Measurements from ENCODE around the gene ZSWIM7.
A peak's percentile ranks its signal among the peaks of the same experiment; 100 is the strongest.

The ZSWIM7 gene

GRCh38 chr17:15999141-15999973 lies at the start of gene ZSWIM7, which contains the start of gene TTC19:
Gene ZSWIM7, minus strand, starts transcription at chr17:15999704. Its CDS starts 110 bp downstream, at chr17:15999594.
Gene TTC19, plus strand, starts transcription at chr17:15999824. Its CDS starts 25 bp downstream, at chr17:15999849.
- DNase-seq (ENCODE audit: low read depth in 2 of 3, low spot score in 2 of 3) = peak; percentile 93 to 95 (median 94)

GRCh38 chr17:16048811-16049449 lies 49.4 kb upstream of the ZSWIM7 start:
- no peak for DNase-seq (ENCODE audit: low read depth in 2 of 3, low spot score in 2 of 3)

GRCh38 chr17:16046966-16047365 lies 47.5 kb upstream of the ZSWIM7 start:
- DNase-seq (ENCODE audit: low read depth in 2 of 3, low spot score in 2 of 3) = no peak

- no peak for DNase-seq (ENCODE audit: low read depth in 2 of 3, low spot score in 2 of 3)
Observed at GRCh38 chr17:16044487-16044886, 45.0 kb upstream of the ZSWIM7 start.

- DNase-seq (ENCODE audit: low read depth in 2 of 3, low spot score in 2 of 3) = no peak
Observed at GRCh38 chr17:16040710-16041251, 41.3 kb upstream of the ZSWIM7 start.

GRCh38 chr17:16037636-16038035 lies 38.1 kb upstream of the ZSWIM7 start:
- no peak for DNase-seq (ENCODE audit: low read depth in 2 of 3, low spot score in 2 of 3)

GRCh38 chr17:16036261-16036660 lies 36.8 kb upstream of the ZSWIM7 start:
- no peak for DNase-seq (ENCODE audit: low read depth in 2 of 3, low spot score in 2 of 3)

GRCh38 chr17:16033729-16034349 lies 34.3 kb upstream of the ZSWIM7 start:
- no peak for DNase-seq (ENCODE audit: low read depth in 2 of 3, low spot score in 2 of 3)

GRCh38 chr17:16027708-16028584 lies 28.4 kb upstream of the ZSWIM7 start:
- peak in 2 of 3 experiments; percentile 14 to 24 for DNase-seq (ENCODE audit: low read depth in 2 of 3, low spot score in 2 of 3)

GRCh38 chr17:16026895-16027294 lies 27.4 kb upstream of the ZSWIM7 start:
- DNase-seq (ENCODE audit: low read depth in 2 of 3, low spot score in 2 of 3) = no peak

GRCh38 chr17:16025202-16025601 lies 25.7 kb upstream of the ZSWIM7 start:
- DNase-seq (ENCODE audit: low read depth in 2 of 3, low spot score in 2 of 3) = no peak

GRCh38 chr17:16023881-16024280 lies 24.4 kb upstream of the ZSWIM7 start:
- DNase-seq (ENCODE audit: low read depth in 2 of 3, low spot score in 2 of 3) = no peak

- no peak for DNase-seq (ENCODE audit: low read depth in 2 of 3, low spot score in 2 of 3)
Observed at GRCh38 chr17:16019347-16019746, 19.8 kb upstream of the ZSWIM7 start.

- no peak for DNase-seq (ENCODE audit: low read depth in 2 of 3, low spot score in 2 of 3)
Observed at GRCh38 chr17:16013943-16014407, 14.5 kb upstream of the ZSWIM7 start.

GRCh38 chr17:16007439-16007838 lies 7.9 kb upstream of the ZSWIM7 start:
- no peak for DNase-seq (ENCODE audit: low read depth in 2 of 3, low spot score in 2 of 3)

- no peak for DNase-seq (ENCODE audit: low read depth in 2 of 3, low spot score in 2 of 3)
Observed at GRCh38 chr17:16005636-16006035, 6.1 kb upstream of the ZSWIM7 start.

GRCh38 chr17:16003841-16004240 lies 4.3 kb upstream of the ZSWIM7 start:
- DNase-seq (ENCODE audit: low read depth in 2 of 3, low spot score in 2 of 3) = no peak

GRCh38 chr17:16002708-16003260 lies 3.3 kb upstream of the ZSWIM7 start:
- no peak for DNase-seq (ENCODE audit: low read depth in 2 of 3, low spot score in 2 of 3)

GRCh38 chr17:16001226-16001897 lies 1.9 kb upstream of the ZSWIM7 start:
- no peak for DNase-seq (ENCODE audit: low read depth in 2 of 3, low spot score in 2 of 3)

Data from activated CD8-positive, alpha-beta memory T cell treated with anti-CD3 and anti-CD28 coated beads for 48 hours (primary cell).